Common myeloid progenitor, CD34-positive (primary cell): ENCODE data around the gene CTAGE8.
"Not testable (repeated sequence)": the region's sequence is repeated elsewhere in the genome, so short reads cannot be mapped to it uniquely, and the experiment has no call there.

Source experiments
- CTCF ChIA-PET: fragments of 350-600 bp; sonication (Branson Sonifier 250); formaldehyde crosslinking; loops from one replicate; lab custom pipeline; 2021; ENCODE audit warnings: antibody characterized with exemption; lab: Charles Lee
- POLR2A ChIA-PET: fragments of 350-600 bp; sonication (Branson Sonifier 250); formaldehyde crosslinking; loops from one replicate; lab custom pipeline; 2021; ENCODE audit warnings: antibody characterized with exemption; lab: Charles Lee
- DNase-seq, 3 donors: peaks; one replicate each; pipeline versions ENCODE4 v3.0.0 to v3.0.0-alpha.2; 2013
- H3K27ac ChIP-seq, 2 experiments: 1 replicate in 1 of 2; 2 replicates in 1 of 2; pipeline ENCODE4 v1.7.0; 2013; ENCODE audit warnings: inconsistent platforms in 2 of 2, low read length in 2 of 2, mild to moderate bottlenecking in 2 of 2, low read depth in 1 of 2, moderate library complexity in 1 of 2; ENCODE audit not compliant: severe bottlenecking in 2 of 2, insufficient read depth in 1 of 2, poor library complexity in 1 of 2
- H3K27me3 ChIP-seq, 5 experiments: replicated peaks in 2 of 5; 1 replicate in 3 of 5; 2 replicates in 2 of 5; pipeline versions ENCODE4 v1.6.1 to v1.7.0; 2013; ENCODE audit warnings: low read length in 4 of 5, mild to moderate bottlenecking in 2 of 5, moderate library complexity in 2 of 5, inconsistent platforms in 1 of 5; ENCODE audit not compliant: insufficient read depth in 5 of 5, control insufficient read depth in 4 of 5
- H3K36me3 ChIP-seq, 4 experiments: 1 replicate in 2 of 4; 2 replicates in 2 of 4; pipeline versions ENCODE4 v1.6.1 to v1.7.0; 2013; ENCODE audit warnings: low read length in 3 of 4, control low read depth in 1 of 4, mild to moderate bottlenecking in 1 of 4; ENCODE audit not compliant: control insufficient read depth in 4 of 4, insufficient read depth in 4 of 4
- H3K4me1 ChIP-seq, 4 experiments: 1 replicate in 3 of 4; 2 replicates in 1 of 4; pipeline versions ENCODE4 v1.6.1 to v1.7.1; 2013; ENCODE audit warnings: low read length in 3 of 4, mild to moderate bottlenecking in 3 of 4, control low read depth in 1 of 4, inconsistent platforms in 1 of 4, moderate library complexity in 1 of 4; ENCODE audit not compliant: control insufficient read depth in 4 of 4, insufficient read depth in 4 of 4; ENCODE audit errors: control extremely low read depth in 1 of 4
- H3K4me3 ChIP-seq, 7 experiments: 1 replicate in 4 of 7; 2 replicates in 3 of 7; pipeline versions ENCODE4 v1.5.1 to v1.7.0; 2013; ENCODE audit warnings: mild to moderate bottlenecking in 7 of 7, low read length in 6 of 7, moderate library complexity in 6 of 7, inconsistent platforms in 2 of 7, low read depth in 2 of 7, control low read depth in 1 of 7; ENCODE audit not compliant: insufficient read depth in 4 of 7, control insufficient read depth in 1 of 7; ENCODE audit errors: extremely low read depth in 1 of 7
- H3K9me3 ChIP-seq, 5 experiments: 1 replicate in 4 of 5; 2 replicates in 1 of 5; pipeline versions ENCODE4 v1.6.1 to v1.7.1; 2013; ENCODE audit warnings: low read length in 4 of 5, mild to moderate bottlenecking in 2 of 5, inconsistent platforms in 1 of 5, low read depth in 1 of 5, moderate library complexity in 1 of 5; ENCODE audit not compliant: control insufficient read depth in 4 of 5, insufficient read depth in 2 of 5; ENCODE audit errors: control extremely low read depth in 1 of 5
- WGBS: methylation state at CpG from one replicate; pipeline ENCODE4 v1.1.5; 2013; ENCODE audit not compliant: insufficient coverage; 5-methylcytosine and 5-hydroxymethylcytosine counted together

CTAGE8 gene

GRCh38 chr7:144282490-144282889, 13.4 kb upstream of the CTAGE8 start:
- H3K4me1 ChIP-seq, CTCF ChIA-PET, H3K4me3 ChIP-seq, DNase-seq, H3K27me3 ChIP-seq, POLR2A ChIA-PET, H3K36me3 ChIP-seq, H3K27ac ChIP-seq, H3K9me3 ChIP-seq: not testable (repeated sequence)
- 100% methylated on average over 1 of the region's 4 CpGs for WGBS

GRCh38 chr7:144281981-144282380, 12.9 kb upstream of the CTAGE8 start:
- POLR2A ChIA-PET, H3K27ac ChIP-seq, CTCF ChIA-PET, H3K9me3 ChIP-seq, H3K4me1 ChIP-seq, H3K36me3 ChIP-seq, DNase-seq, H3K4me3 ChIP-seq, H3K27me3 ChIP-seq: not testable (repeated sequence)
- WGBS, result no CpG with 5 or more reads among the region's 8 CpGs

- not testable (repeated sequence) for H3K9me3 ChIP-seq, H3K4me1 ChIP-seq
- WGBS, result no CpG with 5 or more reads among the region's 6 CpGs
These were observed 10.9 kb upstream of the CTAGE8 start for GRCh38 chr7:144280010-144280409.

GRCh38 chr7:144275281-144275680, 6.2 kb upstream of the CTAGE8 start:
- CTCF ChIA-PET, H3K4me1 ChIP-seq, DNase-seq, H3K36me3 ChIP-seq, H3K27me3 ChIP-seq, POLR2A ChIA-PET, H3K27ac ChIP-seq, H3K4me3 ChIP-seq, H3K9me3 ChIP-seq: not testable (repeated sequence)
- no CpG with 5 or more reads among the region's 6 CpGs for WGBS

More at GRCh38 chr7:144280010-144280409, 10.9 kb upstream of the CTAGE8 start:
- POLR2A ChIA-PET, CTCF ChIA-PET, H3K27me3 ChIP-seq, H3K36me3 ChIP-seq, DNase-seq, H3K4me3 ChIP-seq, H3K27ac ChIP-seq: not testable (repeated sequence)

- H3K4me1 ChIP-seq, H3K4me3 ChIP-seq, CTCF ChIA-PET, DNase-seq, H3K9me3 ChIP-seq, H3K27me3 ChIP-seq, POLR2A ChIA-PET, H3K36me3 ChIP-seq, H3K27ac ChIP-seq: not testable (repeated sequence)
- no CpG with 5 or more reads among the region's 7 CpGs for WGBS
These were observed 4.4 kb downstream of the CTAGE8 start, which contains the start of gene OR2A7 for GRCh38 chr7:144264692-144265091. OR2A7 (minus strand) TSS chr7:144264792; CDS start chr7:144259628, 5,164 bp downstream.

- H3K27ac ChIP-seq, H3K9me3 ChIP-seq, DNase-seq, H3K4me3 ChIP-seq, H3K27me3 ChIP-seq, H3K4me1 ChIP-seq, H3K36me3 ChIP-seq, POLR2A ChIA-PET, CTCF ChIA-PET: not testable (repeated sequence)
- WGBS, result no CpG with 5 or more reads among the region's 2 CpGs
These were observed 7.0 kb downstream of the CTAGE8 start for GRCh38 chr7:144262128-144262527.

- DNase-seq, CTCF ChIA-PET, H3K4me1 ChIP-seq, H3K9me3 ChIP-seq, H3K4me3 ChIP-seq, H3K27ac ChIP-seq, H3K36me3 ChIP-seq, POLR2A ChIA-PET, H3K27me3 ChIP-seq: not testable (repeated sequence)
- no CpG with 5 or more reads among the region's 14 CpGs for WGBS
These were observed 10.0 kb downstream of the CTAGE8 start for GRCh38 chr7:144259067-144259466.
